HPDE6-E6E7 (cell line): ENCODE results near the gene AQP12B.
"Not testable (repeated sequence)": the region's sequence is repeated elsewhere in the genome, so short reads cannot be mapped to it uniquely, and the experiment has no call there.

Source experiments
- DNase-seq: peaks from one replicate; pipeline ENCODE4 v3.0.0; 2011; ENCODE audit warnings: missing footprints; ENCODE audit errors: extremely low spot score

Gene AQP12B

GRCh38 chr2:240682431-240683224 lies at the start of gene AQP12B:
Gene AQP12B (minus strand): TSS chr2:240682885. CDS start chr2:240682837, 48 bp downstream.
- not testable (repeated sequence) for DNase-seq

- DNase-seq = no peak
Observed at GRCh38 chr2:240732184-240732583, 49.5 kb upstream of the AQP12B start.

- no peak for DNase-seq
Observed at GRCh38 chr2:240731178-240731545, 48.5 kb upstream of the AQP12B start.

GRCh38 chr2:240730501-240731177 lies 48.0 kb upstream of the AQP12B start:
- DNase-seq = no peak

GRCh38 chr2:240728827-240729226 lies 46.1 kb upstream of the AQP12B start:
- no peak for DNase-seq

GRCh38 chr2:240728361-240728760 lies 45.7 kb upstream of the AQP12B start:
- no peak for DNase-seq

GRCh38 chr2:240727913-240728312 lies 45.2 kb upstream of the AQP12B start:
- no peak for DNase-seq

GRCh38 chr2:240727439-240727838 lies 44.8 kb upstream of the AQP12B start:
- DNase-seq = no peak

GRCh38 chr2:240726876-240727275 lies 44.2 kb upstream of the AQP12B start:
- DNase-seq = no peak

- DNase-seq = no peak
Observed at GRCh38 chr2:240725671-240726070, 43.0 kb upstream of the AQP12B start.

- no peak for DNase-seq
Observed at GRCh38 chr2:240725266-240725665, 42.6 kb upstream of the AQP12B start.

GRCh38 chr2:240724431-240724830 lies 41.7 kb upstream of the AQP12B start:
- DNase-seq = no peak

- no peak for DNase-seq
Observed at GRCh38 chr2:240723851-240724250, 41.2 kb upstream of the AQP12B start.

GRCh38 chr2:240722796-240723735 lies 40.4 kb upstream of the AQP12B start:
- no peak for DNase-seq

- no peak for DNase-seq
Observed at GRCh38 chr2:240722376-240722775, 39.7 kb upstream of the AQP12B start.

- no peak for DNase-seq
Observed at GRCh38 chr2:240721596-240722180, 39.0 kb upstream of the AQP12B start.

GRCh38 chr2:240720686-240721595 lies 38.3 kb upstream of the AQP12B start:
- no peak for DNase-seq

GRCh38 chr2:240719676-240720545 lies 37.2 kb upstream of the AQP12B start:
- no peak for DNase-seq

- DNase-seq = no peak
Observed at GRCh38 chr2:240718896-240719490, 36.3 kb upstream of the AQP12B start.
